ENCODE results near the gene PRKD2. TPM values are rescaled to one million over a fixed set of nuclear protein-coding genes. Genes with fewer than 3 reads are reported as not detected.
A peak's percentile ranks its signal among the peaks of the same experiment; 100 is the strongest.

The PRKD2 gene
- total and polyA plus RNA-seq, 8 donors = 13.8 to 90.3 (median 21.0) TPM

GRCh38 chr19:46661020-46661731 is 55.7 kb downstream of the PRKD2 start, which contains the start of gene DACT3:
Gene DACT3 (minus strand): TSS chr19:46661182. CDS start chr19:46661064, 118 bp downstream.
- Histone ChIP-seq H3K4me3 (peak within 1 kb of the TSS; percentile 34 to 67 (median 46)), H3K27ac (peak within 1 kb of the TSS in 2 of 4 donors; percentile 56 to 59), H3K27me3 (peaks cover 0 to 8% (median 0%) of the 10 kb centered on the region in 4 donors), H3K4me1 (peaks cover 5 to 13% (median 10%) of the 10 kb centered on the region in 3 donors), H3K9me3 (no peaks in the 10 kb centered on the region), H3K36me3 (no peaks in the 10 kb centered on the region)
- DNase-seq (peak; percentile 100), ATAC-seq (peak; percentile 92 to 97 (median 92)), FAIRE-seq (peak; percentile 98)
- 0 to 1% methylated on average over 59 to 61 of the region's 61 CpGs for WGBS, 2 donors
- intact Hi-C loops (cut with DNase I) = loop anchor here in 2 of 3 donors (5.0 to 10.0 kb wide), 2 partner anchors 49 to 136 kb away; no protein-coding TSS in a partner anchor
- no peak for TF ChIP-seq CTCF (IDR thresholded peaks at IDR 0.05)

- H3K36me3 ChIP-seq = no peaks in the 10 kb centered on the region
- ATAC-seq (peak in 1 of 4 donors; percentile 3), FAIRE-seq (no peak), DNase-seq (peak in 2 of 6 donors; percentile 43 to 45)
- H3K27ac ChIP-seq = no peak overlapping the region
- H3K4me1 ChIP-seq = peaks cover 5 to 13% (median 10%) of the 10 kb centered on the region in 3 donors
- H3K4me3 ChIP-seq = peak overlapping the region; percentile 34 to 67 (median 46)
- TF ChIP-seq CTCF (IDR thresholded peaks at IDR 0.05) = no peak
- 0 to 1% methylated on average over 30 to 40 of the region's 40 CpGs for WGBS, 2 donors
- intact Hi-C loops (cut with DNase I) = loop anchor here in 2 of 3 donors (5.0 to 10.0 kb wide), 2 partner anchors 48 to 136 kb away; no protein-coding TSS in a partner anchor
- no peaks in the 10 kb centered on the region for H3K9me3 ChIP-seq
- H3K27me3 ChIP-seq = peaks cover 0 to 8% (median 0%) of the 10 kb centered on the region in 4 donors
Measured at GRCh38 chr19:46660551-46661019, 56.3 kb downstream of the PRKD2 start.

- FAIRE-seq (no peak), ATAC-seq (no peak), DNase-seq (peak in 4 of 6 donors; percentile 15 to 54 (median 37))
- peaks cover 0 to 8% (median 0%) of the 10 kb centered on the region in 4 donors for H3K27me3 ChIP-seq
- H3K36me3 ChIP-seq = no peaks in the 10 kb centered on the region
- intact Hi-C loops (cut with DNase I) = loop anchor here in 2 of 3 donors (5.0 to 10.0 kb wide), 2 partner anchors 48 to 135 kb away; no protein-coding TSS in a partner anchor
- no peaks in the 10 kb centered on the region for H3K9me3 ChIP-seq
- peak overlapping the region in 2 of 4 donors; percentile 42 to 67 for H3K4me3 ChIP-seq
- WGBS, 2 donors = 8 to 11% methylated on average over 14 of the region's 14 CpGs
- TF ChIP-seq CTCF (IDR thresholded peaks at IDR 0.05) = no peak
- H3K27ac ChIP-seq = no peak overlapping the region
- H3K4me1 ChIP-seq = peaks cover 5 to 13% (median 10%) of the 10 kb centered on the region in 3 donors
Measured at GRCh38 chr19:46660008-46660517, 56.9 kb downstream of the PRKD2 start.

GRCh38 chr19:46659151-46660007 is 57.5 kb downstream of the PRKD2 start:
- DNase-seq (peak in 4 of 6 donors; percentile 15 to 62 (median 42)), FAIRE-seq (no peak), ATAC-seq (no peak)
- Histone ChIP-seq H3K27ac (no peak overlapping the region), H3K36me3 (no peaks in the 10 kb centered on the region), H3K9me3 (no peaks in the 10 kb centered on the region), H3K27me3 (peaks cover 0 to 8% (median 0%) of the 10 kb centered on the region in 4 donors), H3K4me1 (peaks cover 5 to 13% (median 10%) of the 10 kb centered on the region in 3 donors), H3K4me3 (no peak overlapping the region)
- TF ChIP-seq CTCF (IDR thresholded peaks at IDR 0.05) = no peak
- WGBS, 2 donors = 3 to 14% methylated on average over 20 to 28 of the region's 28 CpGs
- intact Hi-C loops (cut with DNase I) = loop anchor here in 2 of 3 donors (5.0 to 10.0 kb wide), 2 partner anchors 47 to 135 kb away; no protein-coding TSS in a partner anchor
